KOPT-K1 (cell line): Measurements from ENCODE around the gene LSP1.
"Not testable (repeated sequence)": the region's sequence is repeated elsewhere in the genome, so short reads cannot be mapped to it uniquely, and the experiment has no call there.

Source experiments
- H3K27ac ChIP-seq: fragments of 200-600 bp; sonication (generic); 2 replicates; pipeline ENCODE4 v1.5.1; 2016; ENCODE audit warnings: antibody characterized with exemption, mild to moderate bottlenecking, low read depth, low read length; ENCODE audit not compliant: poor library complexity, severe bottlenecking
- H3K36me3 ChIP-seq: fragments of 200-600 bp; sonication (generic); 2 replicates; pipeline ENCODE4 v1.5.1; 2017; ENCODE audit warnings: antibody characterized with exemption, mild to moderate bottlenecking, low read length, moderate library complexity; ENCODE audit not compliant: insufficient read depth
- H3K9me3 ChIP-seq: fragments of 200-600 bp; sonication (generic); 2 replicates; pipeline ENCODE4 v1.5.1; 2017; ENCODE audit warnings: antibody characterized with exemption, low read length, mild to moderate bottlenecking; ENCODE audit not compliant: insufficient read depth, poor library complexity, severe bottlenecking

The LSP1 gene

DNA sequence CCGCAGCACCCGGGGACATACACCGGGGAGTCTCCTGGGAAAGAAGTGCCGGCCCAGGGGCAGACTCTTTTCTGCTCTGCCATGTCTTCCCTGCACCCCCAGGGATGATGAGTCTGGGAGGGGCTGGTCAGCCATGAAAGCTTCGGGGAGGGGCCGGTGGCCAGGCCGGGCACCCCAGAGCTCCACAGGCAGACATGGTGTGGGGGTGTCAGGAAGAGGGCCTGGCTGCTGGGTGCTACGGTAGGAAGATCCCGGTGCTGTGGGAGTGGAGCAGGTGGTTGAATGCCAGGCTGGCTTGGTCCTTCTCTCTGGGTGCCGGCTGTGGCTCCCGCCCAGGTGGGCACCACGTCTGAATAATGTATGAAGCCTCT, 17.4 kb downstream of the LSP1 start:
- H3K27ac ChIP-seq = no peak overlapping the region
- no peaks in the 10 kb centered on the region for H3K9me3 ChIP-seq
- H3K36me3 ChIP-seq = no peaks in the 10 kb centered on the region

DNA sequence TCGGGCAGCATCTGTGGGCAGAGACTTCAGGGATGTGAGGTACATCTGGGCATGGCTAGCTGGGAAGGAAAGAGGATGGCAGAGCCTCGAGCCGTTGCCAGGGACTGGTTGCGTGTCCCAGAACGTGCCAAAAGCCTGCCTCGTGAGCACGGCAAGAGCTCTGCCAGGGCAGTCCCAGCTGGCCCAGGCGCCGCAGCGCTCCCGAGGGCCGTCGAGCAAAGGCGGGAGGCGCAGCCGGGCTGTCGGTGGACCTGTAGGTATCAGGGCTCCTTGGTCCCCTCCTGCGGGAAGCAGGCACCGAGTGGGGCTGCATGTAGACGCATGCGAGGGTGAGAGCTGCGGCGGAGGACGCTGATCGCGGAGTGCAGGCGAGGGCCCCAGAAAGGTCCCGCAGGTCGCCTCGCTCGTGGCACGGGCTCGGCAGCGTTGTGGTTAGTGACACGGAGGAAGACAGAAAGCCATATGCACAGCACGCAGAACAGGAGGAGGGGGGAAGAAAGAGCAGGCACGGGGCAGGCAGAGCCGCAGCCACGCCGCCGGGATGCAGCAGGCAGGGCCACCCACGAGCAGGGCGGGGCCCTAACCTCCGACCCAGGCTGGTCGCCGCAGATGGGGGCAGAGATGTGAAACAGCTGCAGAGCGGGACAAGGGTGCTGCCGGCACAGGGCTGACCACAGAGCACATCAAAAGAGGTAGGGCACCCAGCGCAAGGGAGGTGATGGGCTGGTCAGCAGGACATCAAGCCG, 18.0 kb downstream of the LSP1 start:
- H3K36me3 ChIP-seq = no peaks in the 10 kb centered on the region
- H3K9me3 ChIP-seq = no peaks in the 10 kb centered on the region
- no peak overlapping the region for H3K27ac ChIP-seq

DNA sequence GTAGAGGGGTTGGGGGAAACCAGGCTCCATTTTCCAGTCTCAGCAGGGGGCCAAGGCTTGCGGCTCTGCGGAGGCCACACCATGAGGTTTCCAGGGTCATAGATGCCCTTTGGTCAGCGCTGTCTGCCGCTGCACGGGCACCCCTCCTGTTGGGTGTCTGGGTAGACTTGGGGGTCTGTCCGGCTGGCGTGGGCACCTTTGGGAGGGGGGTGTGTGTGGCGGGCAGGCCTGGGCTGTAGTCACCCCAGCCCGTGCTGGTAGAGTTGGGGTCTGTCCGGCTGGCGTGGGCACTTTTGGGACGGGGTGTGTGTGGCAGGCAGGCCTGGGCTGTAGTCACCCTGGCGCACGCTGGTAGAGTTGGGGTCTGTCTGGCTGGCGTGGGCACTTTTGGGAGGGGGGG, 18.6 kb downstream of the LSP1 start:
- no peak overlapping the region for H3K27ac ChIP-seq
- no peaks in the 10 kb centered on the region for H3K9me3 ChIP-seq
- H3K36me3 ChIP-seq = no peaks in the 10 kb centered on the region

DNA sequence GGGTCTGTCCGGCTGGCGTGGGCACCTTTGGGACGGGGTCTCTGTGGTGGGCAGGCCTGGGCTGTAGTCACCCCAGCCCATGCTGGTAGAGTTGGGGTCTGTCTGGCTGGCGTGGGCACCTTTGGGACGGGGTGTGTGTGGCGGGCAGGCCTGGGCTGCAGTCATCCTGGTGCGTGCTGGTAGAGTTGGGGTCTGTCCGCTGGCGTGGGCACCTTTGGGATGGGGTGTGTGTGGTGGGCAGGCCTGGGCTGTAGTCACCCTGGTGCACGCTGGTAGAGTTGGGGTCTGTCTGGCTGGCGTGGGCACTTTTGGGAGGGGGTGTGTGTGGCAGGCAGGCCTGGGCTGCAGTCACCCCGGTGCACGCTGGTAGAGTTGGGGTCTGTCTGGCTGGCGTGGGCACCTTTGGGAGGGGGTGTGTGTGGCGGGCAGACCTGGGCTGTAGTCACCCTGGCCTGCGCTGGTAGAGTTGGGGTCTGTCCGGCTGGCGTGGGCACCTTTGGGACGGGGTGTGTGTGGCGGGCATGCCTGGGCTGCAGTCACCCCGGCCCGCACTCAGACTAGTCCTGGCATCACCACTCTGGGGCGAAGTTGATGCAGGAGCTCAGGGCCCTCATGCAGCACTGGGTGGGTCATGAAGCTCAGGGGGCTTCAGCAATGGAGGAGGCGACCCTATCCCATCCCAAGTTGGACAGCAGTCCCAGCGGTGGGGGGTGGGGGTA, 19.5 kb downstream of the LSP1 start:
- Histone ChIP-seq H3K36me3 (no peaks in the 10 kb centered on the region), H3K27ac (no peak overlapping the region), H3K9me3 (no peaks in the 10 kb centered on the region)

DNA sequence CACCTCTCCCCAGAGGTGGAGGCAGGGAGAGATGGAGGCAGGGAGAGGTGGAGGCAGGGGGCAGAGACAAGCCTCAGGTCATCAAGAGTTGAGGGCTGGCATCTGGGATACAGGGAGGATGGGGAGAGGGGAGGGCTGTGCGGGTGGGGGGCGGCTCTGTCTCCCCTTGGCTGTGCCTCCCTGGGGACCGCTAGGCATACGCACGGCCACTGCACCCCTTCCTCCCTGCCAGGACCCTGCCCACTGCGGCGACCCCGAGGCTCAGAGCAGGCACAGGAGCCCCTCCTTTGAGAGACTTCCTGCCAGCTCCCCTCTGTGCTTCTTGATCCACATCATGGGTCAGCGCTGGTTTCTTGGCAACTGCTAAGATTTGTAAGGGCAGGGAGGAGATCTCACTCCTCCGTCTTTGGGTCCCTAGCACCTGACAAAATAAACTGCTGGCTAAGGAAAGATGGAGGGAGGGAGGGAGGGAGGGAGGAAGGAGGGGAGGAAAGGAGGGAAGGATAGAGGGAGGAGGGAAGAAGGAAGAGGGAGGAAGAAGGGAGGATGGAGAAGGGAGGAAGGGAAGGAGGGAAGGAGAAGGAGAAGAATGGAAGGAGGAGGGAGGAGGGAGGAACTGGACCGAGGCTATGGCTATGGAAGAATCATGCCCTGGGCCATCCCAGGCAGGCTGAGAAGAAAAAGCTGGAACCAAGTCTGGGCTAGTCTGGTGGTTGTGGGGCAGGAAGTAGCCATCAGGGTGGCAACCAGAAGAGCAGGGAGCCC, 20.3 kb downstream of the LSP1 start:
- no peaks in the 10 kb centered on the region for H3K36me3 ChIP-seq
- H3K9me3 ChIP-seq = no peaks in the 10 kb centered on the region
- H3K27ac ChIP-seq = no peak overlapping the region

DNA sequence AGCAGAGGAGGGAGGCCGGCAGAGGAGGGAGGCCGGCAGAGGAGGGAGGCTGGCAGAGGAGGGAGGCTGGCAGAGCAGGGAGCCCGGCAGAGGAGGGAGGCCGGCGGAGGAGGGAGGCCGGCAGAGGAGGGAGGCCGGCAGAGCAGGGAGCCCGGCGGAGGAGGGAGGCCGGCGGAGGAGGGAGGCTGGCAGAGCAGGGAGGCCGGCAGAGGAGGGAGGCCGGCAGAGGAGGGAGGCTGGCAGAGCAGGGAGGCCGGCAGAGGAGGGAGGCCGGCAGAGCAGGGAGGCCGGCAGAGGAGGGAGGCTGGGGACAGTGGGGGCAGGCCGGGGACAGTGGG, 20.9 kb downstream of the LSP1 start:
- not testable (repeated sequence) for H3K36me3 ChIP-seq, H3K9me3 ChIP-seq, H3K27ac ChIP-seq

DNA sequence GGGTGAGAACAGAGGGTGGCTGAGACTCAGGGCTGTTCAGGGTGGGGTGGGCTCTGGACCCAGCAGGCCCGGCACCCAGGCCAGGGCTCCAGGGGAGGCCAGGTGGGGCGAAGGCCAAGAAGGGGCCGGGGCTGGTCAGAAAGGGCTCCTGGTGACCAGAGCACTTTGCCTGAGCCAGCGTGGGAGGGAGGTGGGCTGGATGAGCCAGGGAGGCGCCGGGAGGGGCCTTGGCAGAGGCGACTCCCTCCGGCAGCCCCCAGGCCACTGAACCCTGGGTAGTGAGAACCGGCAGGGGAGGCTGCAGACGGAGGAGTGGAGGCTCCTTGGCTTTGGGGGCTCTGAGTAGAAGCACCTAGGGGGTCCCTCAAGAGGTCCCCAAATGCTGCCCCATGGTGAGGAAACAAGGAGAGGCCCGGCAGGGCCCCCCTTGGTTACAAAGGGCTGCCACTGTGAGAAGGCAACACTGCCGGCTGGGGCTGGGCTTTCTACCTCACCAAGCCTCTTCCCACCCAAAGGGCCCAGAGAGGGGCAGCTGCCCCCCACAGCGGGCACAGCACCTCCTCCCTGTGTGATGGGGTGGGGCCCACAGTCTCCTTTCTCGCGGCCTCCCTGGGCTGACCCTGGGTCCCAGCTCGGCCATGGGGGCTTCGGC, 21.7 kb downstream of the LSP1 start:
- not testable (repeated sequence) for H3K9me3 ChIP-seq, H3K36me3 ChIP-seq, H3K27ac ChIP-seq

DNA sequence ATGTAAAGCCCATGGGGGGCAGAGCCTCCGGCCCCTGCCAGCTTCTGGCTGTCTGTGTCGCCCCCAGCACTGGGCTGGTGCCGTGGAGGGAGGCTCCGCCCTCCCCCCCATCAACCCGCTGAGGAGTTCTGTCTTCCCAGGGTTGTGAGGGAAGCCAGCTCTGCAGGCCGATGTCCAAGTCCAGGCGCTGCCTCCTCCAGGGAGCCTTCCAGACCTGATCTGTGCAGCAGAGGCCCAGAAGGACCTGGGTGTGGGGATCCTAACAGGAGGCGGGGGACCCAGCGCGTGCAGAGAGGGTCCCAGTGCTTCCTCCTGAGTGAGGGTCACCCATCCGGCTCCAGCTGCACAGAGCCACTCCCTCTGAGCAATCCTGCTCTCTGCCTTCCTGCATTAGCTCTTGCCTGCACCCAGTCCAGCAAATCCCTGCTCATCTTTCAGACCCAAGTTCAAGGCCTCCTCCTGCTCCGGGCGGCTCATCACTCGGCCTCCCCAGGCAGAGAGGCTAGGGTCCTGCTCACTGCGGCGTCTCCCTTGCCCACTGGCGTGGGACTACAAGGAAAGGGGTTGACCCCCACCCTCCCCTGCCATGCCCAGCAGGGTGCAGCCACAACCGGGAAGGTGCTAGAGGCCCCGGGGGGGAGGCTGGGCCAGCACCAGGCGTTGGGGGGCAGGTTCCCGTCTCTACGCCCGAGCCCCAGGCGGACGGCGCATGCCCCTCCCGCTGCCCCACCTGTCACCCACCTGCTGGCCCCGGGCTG, 22.4 kb downstream of the LSP1 start:
- no peak overlapping the region for H3K27ac ChIP-seq
- no peaks in the 10 kb centered on the region for H3K36me3 ChIP-seq
- H3K9me3 ChIP-seq = no peaks in the 10 kb centered on the region

DNA sequence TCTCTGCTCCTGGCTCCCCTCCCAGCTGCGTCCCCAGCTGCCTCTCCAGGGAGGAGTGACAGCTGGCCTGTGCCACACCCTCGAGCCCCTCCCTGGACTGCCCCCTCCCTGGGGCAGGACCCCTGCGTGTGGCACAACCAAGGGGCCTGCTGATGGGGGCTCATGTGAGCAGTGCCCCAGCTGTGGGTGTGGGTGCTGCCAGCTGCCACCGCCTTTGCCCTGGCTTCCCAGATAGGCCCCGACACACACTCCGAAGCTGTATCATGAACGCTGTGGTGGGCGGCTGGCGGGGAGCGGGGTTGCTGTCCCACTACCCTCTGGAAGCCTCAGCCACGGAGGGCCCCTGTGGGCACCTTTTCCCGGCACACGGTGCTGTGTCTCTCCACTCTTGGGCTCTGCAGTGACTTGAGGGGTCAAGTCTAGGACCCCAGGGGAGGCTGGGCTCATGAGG, 23.0 kb downstream of the LSP1 start:
- not testable (repeated sequence) for H3K36me3 ChIP-seq, H3K27ac ChIP-seq, H3K9me3 ChIP-seq

DNA sequence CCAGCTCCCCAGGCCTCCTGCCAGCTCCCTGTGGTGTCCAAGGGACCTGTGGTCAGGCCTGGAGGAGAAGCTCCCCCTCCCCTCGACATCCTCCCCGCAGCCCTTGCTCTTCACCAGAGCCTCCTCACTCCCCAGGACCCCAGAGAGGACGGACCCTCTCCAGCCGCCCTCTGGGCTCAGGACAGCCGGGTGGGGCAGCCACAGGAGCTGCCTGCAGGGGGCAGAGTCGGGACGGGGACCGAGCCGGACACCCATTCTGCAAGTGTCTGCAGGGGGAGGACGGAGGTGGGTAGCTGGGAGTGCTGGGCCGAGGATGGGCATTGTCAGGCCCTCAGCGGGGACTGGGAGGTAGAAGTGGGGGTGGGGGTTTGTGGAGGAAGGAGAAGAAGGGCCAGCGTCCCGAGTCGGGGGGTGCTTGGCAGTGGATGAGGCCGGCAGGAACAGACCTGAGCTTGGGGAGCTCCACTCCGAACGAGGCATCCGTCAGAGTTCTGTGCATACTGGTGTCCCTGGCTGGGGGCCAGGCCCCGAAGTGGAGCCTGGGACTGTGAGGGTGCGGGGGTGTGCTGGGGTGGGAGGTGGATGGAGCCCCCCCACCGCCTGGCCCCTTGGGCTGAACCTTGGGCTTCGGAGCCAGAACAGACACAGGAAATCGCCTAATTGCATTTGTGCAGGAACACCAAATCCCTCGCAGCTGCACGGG, 23.6 kb downstream of the LSP1 start:
- Histone ChIP-seq H3K9me3 (no peaks in the 10 kb centered on the region), H3K36me3 (no peaks in the 10 kb centered on the region; the same call in 1 of the 2 replicates), H3K27ac (no peak overlapping the region)

DNA sequence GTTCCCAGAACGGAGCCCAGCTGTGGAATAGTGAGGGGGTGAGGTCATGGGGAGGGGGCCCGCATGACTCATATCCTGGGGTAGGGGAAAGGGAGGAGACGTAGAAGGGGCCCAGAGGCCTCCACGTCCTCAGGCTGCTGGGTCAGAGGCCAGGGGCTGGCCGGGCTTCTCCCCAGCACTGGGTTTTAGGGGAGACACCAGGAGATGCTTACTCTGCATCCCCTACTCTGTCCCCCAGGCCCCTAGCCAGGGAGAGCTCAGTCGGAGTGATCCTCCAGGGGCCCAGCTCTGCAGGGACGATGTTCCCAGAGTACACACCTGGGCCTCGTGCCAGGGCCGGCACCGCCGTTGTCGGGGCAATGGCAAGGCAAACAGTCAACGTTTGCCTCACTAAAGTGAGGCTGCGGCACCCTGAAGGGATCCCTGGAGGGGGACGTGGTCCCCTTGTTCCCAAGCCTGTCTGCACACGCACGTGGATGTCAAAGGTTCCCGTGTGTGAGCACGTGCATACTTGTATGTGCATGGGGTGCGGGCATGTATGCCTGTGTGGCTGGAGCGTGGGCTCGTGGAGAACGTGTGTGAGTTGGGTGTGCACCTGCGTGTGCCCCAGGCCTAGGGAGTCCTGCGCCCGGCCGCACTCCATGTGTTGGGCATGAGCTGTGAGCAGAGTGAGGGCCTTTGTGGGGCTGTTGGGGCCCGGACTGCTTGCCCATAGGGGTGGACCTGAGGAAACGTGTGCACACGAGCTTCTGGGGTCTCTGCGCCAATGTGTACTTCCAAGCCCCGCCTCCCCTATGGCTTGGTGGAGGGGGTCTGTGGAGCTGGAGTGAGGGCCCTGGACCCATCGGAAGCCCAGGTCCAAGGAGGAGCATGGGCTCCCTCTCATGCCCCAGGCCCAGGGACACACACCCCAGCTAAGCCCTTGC, 24.6 kb downstream of the LSP1 start:
- Histone ChIP-seq H3K9me3 (no peaks in the 10 kb centered on the region), H3K36me3 (no peaks in the 10 kb centered on the region; the same call in 1 of the 2 replicates), H3K27ac (no peak overlapping the region)

DNA sequence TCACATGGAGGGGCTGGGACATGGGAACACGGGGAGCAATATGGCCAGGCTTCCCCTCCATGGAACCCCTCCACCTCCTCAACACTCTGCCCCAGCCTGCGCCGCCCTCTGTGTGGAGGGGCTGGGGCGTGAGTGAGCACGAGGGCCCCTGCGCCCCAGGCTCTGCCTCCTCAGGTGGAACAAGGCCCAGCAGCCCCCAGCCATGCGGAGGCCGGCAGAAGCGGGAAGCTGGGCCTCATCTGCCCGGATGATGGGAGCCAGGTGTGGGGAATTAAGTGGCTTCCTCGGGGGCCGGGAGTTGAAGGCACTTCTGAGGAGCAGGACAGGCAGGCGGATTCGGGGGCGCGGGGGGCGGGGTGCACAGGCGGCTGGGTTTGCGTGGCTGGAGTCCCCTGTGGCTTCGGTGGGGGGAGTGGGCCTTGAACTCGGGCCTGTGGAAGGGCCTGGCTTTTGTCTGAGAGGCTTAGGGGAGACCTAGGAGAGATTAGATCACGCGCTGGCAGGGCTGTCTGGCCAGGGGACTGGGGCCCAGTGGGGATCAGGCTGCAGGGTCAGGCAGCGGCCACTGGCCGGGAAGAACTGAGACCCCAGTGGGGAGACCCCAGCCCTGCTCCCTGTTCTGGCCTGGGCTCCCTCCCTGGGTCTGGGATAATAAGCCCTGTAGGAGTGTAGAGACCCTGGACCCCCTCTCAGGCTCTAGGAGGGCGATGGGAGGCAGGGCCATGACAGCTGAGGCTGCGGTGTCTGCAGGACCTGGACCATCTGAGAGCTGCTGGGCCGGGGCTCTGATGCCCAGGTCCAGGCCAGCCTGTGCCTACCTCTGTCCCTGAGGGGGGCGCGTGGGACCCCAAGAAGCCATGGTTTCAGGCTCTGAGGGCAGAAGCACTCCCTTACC, 25.5 kb downstream of the LSP1 start:
- Histone ChIP-seq H3K27ac (no peak overlapping the region), H3K36me3 (no peaks in the 10 kb centered on the region; the same call in 1 of the 2 replicates), H3K9me3 (no peaks in the 10 kb centered on the region)
